Muscle of leg (tissue), 16 donors: Measurements from ENCODE around the gene PPIAL4G. TPM values are rescaled to one million over a fixed set of nuclear protein-coding genes. Genes with fewer than 3 reads are reported as not detected.
"Not testable (repeated sequence)": the region's sequence is repeated elsewhere in the genome, so short reads cannot be mapped to it uniquely, and the experiment has no call there.

ENCODE experiments used
- DNase-seq: peaks from one replicate; pipeline ENCODE4 v3.0.0; 2013
- H3K27ac ChIP-seq: one replicate; pipeline ENCODE4 v1.5.1; 2013; ENCODE audit warnings: mild to moderate bottlenecking, low read length, control low read depth
- H3K27me3 ChIP-seq: one replicate; pipeline ENCODE4 v1.6.1; 2013; ENCODE audit warnings: low read length; ENCODE audit not compliant: control insufficient read depth, insufficient read depth
- H3K36me3 ChIP-seq: one replicate; pipeline ENCODE4 v1.6.1; 2013; ENCODE audit warnings: low read length; ENCODE audit not compliant: control insufficient read depth, insufficient read depth
- H3K4me1 ChIP-seq: one replicate; pipeline ENCODE4 v1.6.1; 2013; ENCODE audit warnings: low read length; ENCODE audit not compliant: control insufficient read depth, insufficient read depth
- H3K4me3 ChIP-seq: one replicate; pipeline ENCODE4 v1.5.1; 2013; ENCODE audit warnings: low read length, control low read depth
- H3K9me3 ChIP-seq: replicated peaks from 2 replicates; pipeline ENCODE4 v1.6.1; 2013; ENCODE audit warnings: low read depth, low read length; ENCODE audit not compliant: control insufficient read depth
- WGBS: methylation state at CpG from one replicate; pipeline ENCODE4 v1.1.5; 2013; ENCODE audit warnings: missing lambda C conversion rate; ENCODE audit not compliant: insufficient coverage; 5-methylcytosine and 5-hydroxymethylcytosine counted together
- long read RNA-seq, 11 donors: transcript quantifications; one replicate each; lab custom pipeline, GENCODE V29; 2026
- polyA plus RNA-seq, 8 donors: library from polyadenylated mRNA; unstranded; fragments of 120-200 nt; gene quantifications; one replicate each; pipeline versions ENCODE4 v1.2.1 to v1.2.3, GENCODE V29; 2013; ENCODE audit warnings: inconsistent platforms in 1 of 8, low replicate concordance in 1 of 8; ENCODE audit not compliant: insufficient read length in 8 of 8, insufficient read depth in 1 of 8
- total RNA-seq: library from RNA; stranded (reverse); fragments of 120-200 nt; gene quantifications from one replicate; pipeline ENCODE4 v1.2.4, GENCODE V29; 2013

The PPIAL4G gene
- 0.04 TPM for total RNA-seq
- under 1 TPM in 2 of 8 donors, not detected in 6; 0.05 to 0.40 TPM for polyA plus RNA-seq
- long read RNA-seq, donor 1: 0 reads
- long read RNA-seq, donor 2: 0 reads
- long read RNA-seq, donor 3, partial matches to known transcripts: 0 of 1 reads
- long read RNA-seq, donor 3, other reads (novel, unspliced or antisense): 0 of 1 reads
- long read RNA-seq, donor 4: 0 reads
- long read RNA-seq, donor 5, partial matches to known transcripts: 0 of 2 reads
- long read RNA-seq, donor 5, other reads (novel, unspliced or antisense): 0 of 2 reads
- long read RNA-seq, donor 6: 0 reads
- long read RNA-seq, donor 7: 0 reads
- long read RNA-seq, donor 8: 0 reads
- long read RNA-seq, donor 9: 0 reads
- long read RNA-seq, donor 10: 0 reads
- long read RNA-seq, donor 11: 0 reads

GRCh38 chr1:148483029-148483428 lies at the start of gene PPIAL4G:
Gene PPIAL4G (minus strand): TSS chr1:148483302. CDS start chr1:148483252, 50 bp downstream.
- H3K27ac ChIP-seq, H3K9me3 ChIP-seq, H3K4me1 ChIP-seq, H3K27me3 ChIP-seq, DNase-seq, H3K4me3 ChIP-seq, H3K36me3 ChIP-seq: not testable (repeated sequence)
- 96% methylated on average over 4 of the region's 12 CpGs for WGBS

DNA sequence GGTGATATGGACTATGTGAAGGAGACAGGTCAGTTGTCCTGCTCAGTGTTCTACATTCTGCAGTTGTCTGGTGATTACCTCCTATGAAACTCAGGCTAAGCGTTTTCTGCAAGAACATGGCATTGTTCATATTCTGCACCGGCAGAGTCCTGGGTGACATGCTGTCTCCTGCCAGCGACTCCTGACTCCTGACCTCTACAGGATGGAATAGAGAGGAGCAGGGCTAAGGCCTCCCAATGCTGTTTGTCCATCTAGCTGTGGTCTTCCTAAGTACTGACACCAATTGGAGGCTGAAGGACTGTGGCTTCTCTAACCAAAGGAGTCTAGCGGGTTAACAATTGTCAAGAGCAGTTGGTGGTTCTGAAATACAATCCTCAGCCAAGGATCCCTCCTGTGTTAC lies 49.1 kb upstream of the PPIAL4G start:
- not testable (repeated sequence) for H3K4me1 ChIP-seq, H3K27me3 ChIP-seq, H3K4me3 ChIP-seq, DNase-seq, H3K9me3 ChIP-seq, H3K36me3 ChIP-seq, H3K27ac ChIP-seq
- WGBS: no CpG with 5 or more reads among the region's 4 CpGs

GRCh38 chr1:148529101-148529567 lies 46.0 kb upstream of the PPIAL4G start:
- not testable (repeated sequence) for H3K27ac ChIP-seq, H3K9me3 ChIP-seq, H3K4me3 ChIP-seq, H3K27me3 ChIP-seq, H3K4me1 ChIP-seq, H3K36me3 ChIP-seq
- WGBS: no CpG with 5 or more reads among the region's 25 CpGs
- peak; percentile 22 for DNase-seq

DNA sequence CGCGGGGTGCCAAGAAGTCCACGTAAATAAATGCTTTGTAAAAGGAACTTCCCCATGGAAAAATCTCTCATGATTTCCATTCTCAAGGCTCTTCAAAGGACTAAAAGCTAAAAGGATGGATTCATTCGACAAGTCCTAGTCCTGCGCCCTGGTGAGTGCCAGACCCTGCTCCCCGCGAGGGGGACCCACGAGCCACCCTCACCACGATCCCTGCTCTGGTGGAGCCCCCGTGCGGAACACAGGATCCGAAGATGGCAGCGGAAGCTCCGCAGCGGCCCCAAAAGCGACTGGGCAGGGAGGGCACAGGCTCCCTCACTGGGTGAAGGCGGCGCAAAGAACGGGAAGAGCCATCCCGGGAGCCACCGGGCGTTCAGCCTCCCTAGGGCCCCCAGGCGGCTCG lies 45.5 kb upstream of the PPIAL4G start:
- not testable (repeated sequence) for H3K4me3 ChIP-seq, H3K4me1 ChIP-seq, H3K27ac ChIP-seq, H3K27me3 ChIP-seq, H3K36me3 ChIP-seq, H3K9me3 ChIP-seq, DNase-seq
- no CpG with 5 or more reads among the region's 24 CpGs for WGBS

DNA sequence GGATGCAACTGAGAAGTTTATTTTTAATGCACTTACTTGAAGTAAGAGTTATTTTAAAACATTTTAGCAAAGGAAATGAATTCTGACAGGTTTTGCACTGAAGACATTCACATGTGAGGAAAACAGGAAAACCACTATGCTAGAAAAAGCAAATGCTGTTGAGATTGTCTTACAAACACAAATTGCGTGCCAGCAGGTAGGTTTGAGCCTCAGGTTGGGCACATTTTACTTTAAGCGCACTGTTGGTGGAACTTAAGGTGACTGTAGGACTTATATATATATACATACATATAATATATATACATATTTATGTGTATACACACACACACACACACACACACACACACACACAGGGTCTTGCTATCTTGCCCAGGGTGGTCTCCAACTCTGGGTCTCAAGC lies 43.5 kb upstream of the PPIAL4G start:
- H3K9me3 ChIP-seq, H3K36me3 ChIP-seq, DNase-seq, H3K27ac ChIP-seq, H3K27me3 ChIP-seq, H3K4me1 ChIP-seq, H3K4me3 ChIP-seq: not testable (repeated sequence)
- WGBS: no CpG with 5 or more reads among the region's 2 CpGs

- not testable (repeated sequence) for H3K9me3 ChIP-seq, H3K27ac ChIP-seq, H3K4me3 ChIP-seq, DNase-seq, H3K27me3 ChIP-seq, H3K36me3 ChIP-seq, H3K4me1 ChIP-seq
- no CpG with 5 or more reads among the region's 35 CpGs for WGBS
These were observed 40.4 kb upstream of the PPIAL4G start for GRCh38 chr1:148523205-148524144.

DNA sequence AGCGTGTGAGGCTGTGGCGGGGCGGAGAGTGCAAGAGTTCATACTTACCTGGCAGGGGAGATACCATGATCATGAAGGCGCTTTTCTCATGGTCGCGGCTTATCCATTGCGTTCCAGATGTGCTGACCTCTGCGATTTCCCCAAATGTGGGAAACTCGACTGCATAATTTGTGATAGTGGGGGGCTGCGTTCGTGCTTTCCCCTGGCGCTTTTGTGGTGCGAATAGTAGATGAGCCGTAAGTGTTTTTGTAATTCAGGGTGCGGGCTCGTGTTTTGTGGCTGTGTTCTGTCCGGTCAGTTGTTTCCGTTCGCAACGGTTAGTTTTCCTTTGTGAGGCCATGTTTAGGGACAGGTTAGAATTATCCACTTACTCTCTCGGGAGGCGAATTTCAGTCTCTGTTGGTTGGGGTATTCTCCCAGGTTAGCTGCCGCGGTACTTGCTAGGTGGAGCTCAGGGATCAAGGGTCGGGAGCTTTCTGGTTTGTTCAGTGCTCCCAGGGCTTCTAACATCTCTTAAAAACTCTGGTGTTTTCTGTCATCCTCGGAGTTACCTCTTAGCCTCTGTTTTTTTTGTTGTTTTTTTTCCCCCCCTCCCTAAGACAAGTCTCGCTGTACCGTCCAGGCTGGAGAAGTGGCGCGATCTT lies 39.6 kb upstream of the PPIAL4G start:
- 0% methylated on average over 12 of the region's 30 CpGs for WGBS
- H3K36me3 ChIP-seq, H3K27me3 ChIP-seq, H3K4me1 ChIP-seq, H3K9me3 ChIP-seq: not testable (repeated sequence)
- peak; percentile 98 for DNase-seq
- Histone ChIP-seq H3K4me3 (peak overlapping the region; percentile 39), H3K27ac (peak overlapping the region; percentile 52)

GRCh38 chr1:148522072-148522471 lies 39.0 kb upstream of the PPIAL4G start:
- not testable (repeated sequence) for H3K4me1 ChIP-seq, H3K9me3 ChIP-seq, H3K27me3 ChIP-seq, H3K27ac ChIP-seq, H3K36me3 ChIP-seq
- 8% methylated on average over 5 of the region's 23 CpGs for WGBS
- peak; percentile 92 for DNase-seq
- H3K4me3 ChIP-seq: peak overlapping the region; percentile 15

GRCh38 chr1:148514310-148514709 lies 31.2 kb upstream of the PPIAL4G start:
- not testable (repeated sequence) for H3K36me3 ChIP-seq, H3K27me3 ChIP-seq, H3K9me3 ChIP-seq, H3K4me1 ChIP-seq, H3K4me3 ChIP-seq, DNase-seq, H3K27ac ChIP-seq
- WGBS: no CpG with 5 or more reads among the region's 3 CpGs
